ENCODE measurements around the gene GAD2.
A peak's percentile ranks its signal among the peaks of the same experiment; 100 is the strongest.
"Not testable (repeated sequence)": the region's sequence is repeated elsewhere in the genome, so short reads cannot be mapped to it uniquely, and the experiment has no call there.

The GAD2 gene

DNA sequence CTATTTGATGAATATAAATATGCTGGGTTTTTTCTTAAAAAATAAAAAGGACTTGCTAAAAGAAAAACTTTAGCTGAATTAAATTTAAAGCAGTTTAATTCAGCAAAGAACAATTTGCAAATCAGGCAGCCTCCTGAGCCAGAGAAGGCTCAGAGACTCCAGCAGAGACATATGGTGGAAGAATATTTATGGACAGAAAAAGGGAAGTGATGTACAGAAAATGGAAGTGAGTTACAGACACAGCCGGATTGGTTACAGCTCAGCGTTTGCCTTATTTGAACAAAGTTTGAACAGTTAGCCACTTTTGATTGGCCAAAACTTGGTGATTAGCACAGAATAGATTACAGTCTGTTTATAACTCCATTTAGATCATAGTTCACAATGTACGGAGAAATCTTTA, 110.3 kb downstream of the GAD2 start:
- DNase-seq = no peak

DNA sequence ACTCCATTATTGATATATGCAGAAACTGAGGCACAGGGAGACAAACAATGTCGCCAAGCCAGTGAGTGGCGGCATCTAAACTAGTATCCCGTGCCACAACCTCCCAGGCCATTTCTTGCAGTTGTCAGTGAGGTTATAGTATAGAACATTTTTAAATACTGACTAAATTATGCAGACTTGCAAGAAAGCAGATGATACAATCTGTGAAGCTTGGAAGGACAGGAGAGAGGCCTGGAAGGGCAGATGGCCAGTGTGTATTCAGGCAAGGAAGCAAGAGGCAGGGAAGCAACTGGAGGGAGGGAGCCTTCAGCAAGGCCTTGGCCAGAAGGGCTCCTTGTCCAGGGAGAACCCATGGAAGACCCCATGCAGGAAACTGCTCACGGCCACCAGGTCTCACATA, 111.2 kb downstream of the GAD2 start:
- DNase-seq = no peak

DNA sequence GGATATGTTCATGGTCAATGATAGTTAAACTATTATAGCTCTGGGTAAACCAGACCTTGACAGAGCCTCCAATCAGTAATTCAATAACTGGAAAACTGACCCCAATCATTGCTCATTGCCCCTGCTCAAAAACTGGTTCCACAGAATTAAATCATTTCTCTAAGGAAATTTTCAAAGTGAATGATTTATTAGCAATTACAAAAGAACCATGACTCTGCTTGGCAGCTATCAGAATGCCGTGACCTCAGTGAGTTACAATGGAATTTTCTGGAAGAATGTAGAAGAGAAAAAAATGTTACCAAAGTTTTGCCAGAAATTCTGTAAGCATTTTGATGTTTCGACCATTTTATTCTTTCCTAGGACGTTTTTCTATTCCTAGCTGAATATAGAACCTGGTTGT, 114.8 kb downstream of the GAD2 start:
- no peak for DNase-seq

DNA sequence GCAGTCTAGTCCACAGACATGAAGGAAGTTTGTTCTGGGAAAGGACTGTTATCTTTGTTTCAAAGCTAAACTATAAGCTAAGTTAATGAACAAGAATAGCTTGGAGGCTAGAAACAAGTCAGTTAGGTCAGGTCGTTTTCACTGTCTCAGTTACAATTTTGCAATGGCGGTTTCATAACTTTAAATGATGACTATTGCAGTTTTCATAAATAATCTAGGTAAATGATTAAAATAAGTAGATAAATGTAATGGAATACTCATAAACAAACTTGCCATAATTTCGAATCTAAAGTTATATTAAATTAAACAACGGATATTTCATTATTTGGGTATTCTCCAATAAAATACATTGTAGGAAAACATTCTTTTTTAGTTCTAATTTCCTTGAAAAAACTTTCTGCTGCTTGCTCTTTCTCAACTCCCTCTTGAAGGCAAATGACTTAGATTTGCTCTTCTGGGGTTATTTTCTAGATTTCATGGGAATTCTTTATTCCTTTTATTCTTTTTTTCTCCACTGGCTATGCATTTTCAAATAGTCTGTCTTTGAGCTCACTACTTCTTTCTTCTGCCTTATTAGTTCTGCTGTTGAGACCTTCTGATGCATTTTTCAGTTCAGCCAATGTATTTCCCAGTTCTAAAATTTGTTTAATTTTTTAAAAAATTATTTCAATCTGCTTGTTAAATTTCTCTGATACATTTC, 117.8 kb downstream of the GAD2 start:
- no peak for DNase-seq

DNA sequence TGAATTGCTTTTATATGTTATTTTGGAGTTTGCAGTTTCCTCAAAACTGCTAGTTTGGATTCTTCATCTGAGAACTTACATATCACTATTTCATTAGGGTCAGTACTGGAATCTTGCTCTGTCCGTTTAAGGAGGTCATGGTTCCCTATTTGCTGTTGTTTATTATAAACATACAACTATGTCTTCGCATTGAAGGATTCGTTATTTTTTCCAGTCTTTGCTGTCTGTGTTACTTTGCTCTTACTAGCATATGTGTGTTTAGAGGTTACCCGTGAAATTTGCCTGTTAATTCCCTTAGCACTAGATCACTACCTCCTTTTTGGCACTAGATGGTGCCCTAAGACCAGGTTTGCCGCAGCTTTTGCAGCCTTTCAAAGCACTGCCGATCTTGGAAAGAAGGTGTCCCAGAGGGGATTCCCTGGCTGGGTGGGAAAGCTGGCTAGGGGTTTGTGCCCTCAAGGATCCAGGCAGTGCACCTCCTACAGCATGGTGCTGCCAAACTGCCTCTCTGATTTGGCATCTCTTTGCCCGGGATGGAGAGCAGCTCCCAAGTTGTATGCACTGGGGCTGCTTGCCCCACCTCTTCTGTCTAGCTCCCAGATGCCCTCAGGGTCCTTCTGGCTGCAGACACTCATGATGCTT, 118.5 kb downstream of the GAD2 start:
- DNase-seq = peak; percentile 45

DNA sequence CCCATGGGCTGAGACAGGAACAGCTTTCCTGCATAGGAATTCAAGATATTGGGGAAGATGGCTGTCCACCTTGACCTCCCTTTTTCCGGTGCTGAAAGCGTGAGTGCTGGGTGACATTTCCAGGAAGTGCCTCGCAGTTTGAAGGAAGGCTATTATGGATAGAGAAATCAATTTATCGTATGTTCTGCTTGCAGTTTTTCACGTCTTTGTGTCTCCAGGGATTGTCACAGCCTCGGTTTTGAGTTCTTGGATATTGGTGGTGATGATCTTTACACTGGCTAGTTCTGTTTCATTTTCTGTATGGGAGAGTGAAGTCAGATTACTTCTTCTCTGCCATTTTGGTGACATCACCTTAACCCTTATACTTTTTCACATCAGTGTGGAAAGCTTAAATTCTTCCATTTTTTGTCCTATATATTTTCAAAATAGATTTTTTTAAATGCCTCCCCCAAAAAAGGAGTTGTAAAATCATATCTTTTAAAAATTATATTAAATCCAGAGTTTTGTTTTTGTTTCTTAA, 119.1 kb downstream of the GAD2 start:
- no peak for DNase-seq

DNA sequence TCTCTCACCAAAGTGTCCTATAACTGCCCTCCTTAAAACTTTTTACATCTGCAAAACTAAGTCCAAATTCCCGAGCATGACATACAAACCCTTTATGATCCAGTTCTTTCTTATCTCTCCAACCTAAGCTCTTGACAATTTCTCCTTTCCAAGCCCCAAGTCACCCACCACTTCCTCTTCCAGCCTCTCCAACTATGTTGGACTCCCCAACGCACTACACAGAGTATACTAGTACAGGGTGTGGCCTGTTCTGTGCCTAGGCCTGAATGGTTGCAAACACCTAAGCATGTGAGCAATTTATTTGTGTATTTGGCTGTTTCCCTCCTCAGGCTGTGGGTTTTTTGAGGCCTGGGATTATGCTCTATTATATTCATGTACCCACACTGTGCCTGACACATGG, 120.4 kb downstream of the GAD2 start:
- DNase-seq = no peak

DNA sequence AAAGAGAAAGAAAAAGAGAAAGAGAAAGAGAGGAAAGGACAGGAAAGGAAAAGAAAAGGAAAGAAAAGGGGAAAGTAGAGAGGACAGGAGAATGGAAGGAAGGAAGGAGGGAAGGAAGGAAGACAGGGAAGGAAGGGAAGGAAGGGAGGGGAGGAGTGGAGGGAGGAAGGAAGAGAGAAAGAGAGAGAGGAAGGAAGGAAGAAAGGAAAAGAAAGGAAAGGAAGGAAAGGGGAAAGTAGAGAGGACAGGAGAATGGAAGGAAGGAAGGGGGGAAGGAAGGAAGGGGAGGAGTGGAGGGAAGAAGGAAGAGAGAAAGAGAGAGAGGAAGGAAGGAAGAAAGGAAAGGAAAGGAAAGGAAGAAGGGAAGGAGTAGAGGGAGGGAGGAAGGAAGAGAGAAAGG, 125.1 kb downstream of the GAD2 start:
- DNase-seq = no peak

DNA sequence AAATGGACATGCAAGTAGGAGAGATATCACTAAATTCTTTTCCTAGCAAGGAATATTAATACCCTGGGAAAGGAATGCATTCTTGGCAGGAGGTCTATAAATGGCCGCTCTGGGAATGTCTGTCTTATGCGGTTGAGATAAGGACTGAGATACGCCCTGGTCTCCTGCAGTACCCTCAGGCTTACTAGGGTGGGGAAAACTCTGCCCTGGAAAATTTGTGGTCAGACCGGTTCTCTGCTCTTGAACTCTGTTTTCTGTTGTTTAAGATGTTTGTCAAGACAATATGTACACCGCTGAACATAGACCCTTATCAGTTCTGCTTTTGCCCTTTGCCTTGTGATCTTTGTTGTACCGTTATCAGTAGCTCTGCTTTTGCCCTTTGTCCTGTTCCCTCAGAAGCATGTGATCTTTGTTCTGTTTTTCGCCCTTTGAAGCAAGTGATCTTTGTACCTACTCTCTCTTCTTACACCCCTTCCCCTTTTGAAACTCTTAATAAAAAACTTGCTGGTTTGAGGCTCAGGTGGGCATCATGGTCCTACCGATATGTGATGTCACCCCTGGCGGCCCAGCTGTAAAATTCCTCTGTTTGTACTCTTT, 132.3 kb downstream of the GAD2 start:
- DNase-seq = not testable (repeated sequence)
